OCI-LY3 (cell line): ENCODE results near the gene PLEKHA3.

Experiments used
- EZH2phosphoT487 ChIP-seq: fragments of 200-600 bp; shearing (Covaris generic); IDR thresholded peaks from 2 replicates; pipeline ENCODE4 v1.6.1; 2018; ENCODE audit warnings: antibody characterized with exemption, mixed run types, low read depth
- TF ChIP-seq, protein P1 (sequence below): fragments of 200-600, 300-600 bp; sonication (generic); IDR thresholded peaks from 2 replicates; pipeline ENCODE4 v1.5.1; 2014; ENCODE audit warnings: antibody characterized with exemption, low read length, low read depth

DNA sequence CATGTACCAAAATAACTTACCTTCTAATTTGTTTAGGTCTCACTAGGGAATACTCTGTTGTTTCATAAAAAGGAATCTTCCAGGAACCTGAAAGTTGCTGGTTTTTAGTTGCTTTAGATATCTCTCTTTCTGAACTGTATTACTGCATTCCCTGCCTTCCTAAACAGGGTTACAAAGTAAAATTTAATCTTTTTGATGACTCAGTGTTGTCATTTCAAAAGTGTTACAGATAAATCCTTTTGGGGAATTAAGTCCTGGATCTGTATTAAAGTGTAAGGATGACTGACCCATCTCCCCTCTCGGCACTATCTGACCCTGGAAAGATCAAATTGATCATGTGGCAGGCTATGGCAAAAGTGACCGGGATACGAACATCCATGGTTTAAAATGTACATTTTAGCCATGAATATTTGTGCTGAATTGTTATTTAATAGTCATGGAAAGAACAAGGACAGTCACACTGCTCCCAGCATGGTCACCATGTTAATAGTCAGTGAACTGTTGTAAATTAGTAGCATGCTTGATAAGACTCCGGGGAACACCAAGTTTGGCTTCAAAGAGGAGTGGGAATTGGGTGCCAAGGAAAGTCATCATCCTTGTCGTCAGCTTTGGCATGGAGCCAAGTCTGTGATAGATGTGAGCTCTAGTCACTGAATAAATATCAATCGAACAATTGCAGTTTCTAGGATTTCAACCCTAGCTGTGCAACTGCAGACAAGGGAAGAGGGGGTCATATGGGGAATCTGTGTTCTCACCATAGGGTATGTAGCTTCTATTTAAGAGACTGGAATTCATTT, 4.2 kb downstream of the PLEKHA3 start:
- TF ChIP-seq, protein P1, sequence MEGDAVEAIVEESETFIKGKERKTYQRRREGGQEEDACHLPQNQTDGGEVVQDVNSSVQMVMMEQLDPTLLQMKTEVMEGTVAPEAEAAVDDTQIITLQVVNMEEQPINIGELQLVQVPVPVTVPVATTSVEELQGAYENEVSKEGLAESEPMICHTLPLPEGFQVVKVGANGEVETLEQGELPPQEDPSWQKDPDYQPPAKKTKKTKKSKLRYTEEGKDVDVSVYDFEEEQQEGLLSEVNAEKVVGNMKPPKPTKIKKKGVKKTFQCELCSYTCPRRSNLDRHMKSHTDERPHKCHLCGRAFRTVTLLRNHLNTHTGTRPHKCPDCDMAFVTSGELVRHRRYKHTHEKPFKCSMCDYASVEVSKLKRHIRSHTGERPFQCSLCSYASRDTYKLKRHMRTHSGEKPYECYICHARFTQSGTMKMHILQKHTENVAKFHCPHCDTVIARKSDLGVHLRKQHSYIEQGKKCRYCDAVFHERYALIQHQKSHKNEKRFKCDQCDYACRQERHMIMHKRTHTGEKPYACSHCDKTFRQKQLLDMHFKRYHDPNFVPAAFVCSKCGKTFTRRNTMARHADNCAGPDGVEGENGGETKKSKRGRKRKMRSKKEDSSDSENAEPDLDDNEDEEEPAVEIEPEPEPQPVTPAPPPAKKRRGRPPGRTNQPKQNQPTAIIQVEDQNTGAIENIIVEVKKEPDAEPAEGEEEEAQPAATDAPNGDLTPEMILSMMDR: no peak
- no peak for TF ChIP-seq EZH2phosphoT487
